ENCODE measurements around the gene OR2AG1. TPM values are rescaled to one million over a fixed set of nuclear protein-coding genes. Genes with fewer than 3 reads are reported as not detected.

Gene OR2AG1
- total and polyA plus RNA-seq, 2 of the 4 experiments (the other 2 are of a cell fraction): not detected

GRCh38 chr11:6818967-6819366 lies 36.1 kb downstream of the OR2AG1 start:
- no peak overlapping the region for H2AFZ ChIP-seq (replicated peaks; ENCODE audit: low read length, poor library complexity)
- no peak overlapping the region for H2BK20ac ChIP-seq (ENCODE audit: low read depth, low read length)
- TF ChIP-seq BHLHE40 (IDR thresholded peaks at IDR 0.05; ENCODE audit: low read depth, low read length) (no peak), ELK1 (IDR thresholded peaks at IDR 0.05; ENCODE audit: borderline replicate concordance, low read depth, low read length) (no peak), SMC3 (IDR thresholded peaks at IDR 0.05; ENCODE audit: low read depth, low read length) (no peak), CHD1 (IDR thresholded peaks at IDR 0.05; ENCODE audit: low read depth, low read length) (no peak), CTCF (conservative IDR thresholded peaks at IDR 0.05; ENCODE audit: low read depth, low read length) (no peak), NFE2L2 (IDR thresholded peaks at IDR 0.05; ENCODE audit: low read depth, low read length) (no peak), CEBPB (IDR thresholded peaks at IDR 0.05; ENCODE audit: low read depth, low read length) (no peak), RAD21 (IDR thresholded peaks at IDR 0.05; ENCODE audit: low read length) (no peak), FOS (IDR thresholded peaks at IDR 0.05; ENCODE audit: low read depth, low read length) (no peak), POLR2A (IDR thresholded peaks at IDR 0.05; ENCODE audit: low read depth, low read length) (no peak), MAZ (IDR thresholded peaks at IDR 0.05; ENCODE audit: borderline replicate concordance, low read depth, low read length) (no peak), RFX5 (IDR thresholded peaks at IDR 0.05; ENCODE audit: low read depth, low read length) (no peak), MXI1 (IDR thresholded peaks at IDR 0.05; ENCODE audit: borderline replicate concordance, low read depth, low read length) (no peak), MAFK (IDR thresholded peaks at IDR 0.05; ENCODE audit: low read depth, low read length) (no peak), USF2 (IDR thresholded peaks at IDR 0.05; ENCODE audit: low read depth, low read length) (no peak), RCOR1 (IDR thresholded peaks at IDR 0.05; ENCODE audit: insufficient replicate concordance, low read length) (no peak)
- no peak overlapping the region for H3K9ac ChIP-seq (ENCODE audit: low read depth, low read length)
- H3K4me3 ChIP-seq (ENCODE audit: insufficient read depth, low read depth, low read length): no peak overlapping the region
- no peaks in the 10 kb centered on the region for H3K36me3 ChIP-seq (ENCODE audit: control insufficient read depth, insufficient read depth, low read length)
- BruUV-seq (replicated peaks): no TSS peak
- no peak overlapping the region for H2AK5ac ChIP-seq (ENCODE audit: low read depth, low read length)
- H3K14ac ChIP-seq (replicated peaks; ENCODE audit: low read depth, low read length): no peak overlapping the region
- no peak overlapping the region for H3K18ac ChIP-seq (ENCODE audit: low read depth, low read length)
- no peak overlapping the region for H2BK15ac ChIP-seq (ENCODE audit: low read depth, low read length)
- no peak overlapping the region for H3K23ac ChIP-seq (ENCODE audit: low read depth, low read length)
- H3K4ac ChIP-seq (ENCODE audit: low read depth, low read length): no peak overlapping the region
- dilution Hi-C loops (cut with HindIII; ENCODE audit: low sequenced_read_pairs, unreplicated experiment): no loop called here
- no peak for ATAC-seq (ENCODE audit: low read depth)
- no peak overlapping the region for H2AK9ac ChIP-seq (replicated peaks; ENCODE audit: low read depth, low read length, poor library complexity)
- no peak overlapping the region for H3K4me2 ChIP-seq (ENCODE audit: low read depth, low read length)
- H3K56ac ChIP-seq (ENCODE audit: extremely low read depth, insufficient read depth, low read length): no peak overlapping the region
- H4K5ac ChIP-seq (ENCODE audit: low read depth, low read length): no peak overlapping the region
- in situ Hi-C loops (cut with MboI; ENCODE audit: low sequenced_read_pairs): loop anchor here (25.0 kb wide), 1 partner anchor 618 kb away; no protein-coding TSS in a partner anchor
- H3K27me3 ChIP-seq (ENCODE audit: control insufficient read depth, insufficient read depth, low read length): no peaks in the 10 kb centered on the region; the same call in 1 of the 2 replicates
- no peak overlapping the region for H2BK5ac ChIP-seq (ENCODE audit: low read depth, low read length, poor library complexity, severe bottlenecking)
- intact Hi-C loops (cut with micrococcal nuclease): loop anchor here (10.0 kb wide), 1 partner anchor 276 kb away; no protein-coding TSS in a partner anchor
- no peak overlapping the region for H4K8ac ChIP-seq (ENCODE audit: low read depth in 2 of 2, low read length in 2 of 2)
- no peaks in the 10 kb centered on the region for H3K9me3 ChIP-seq (ENCODE audit: control insufficient read depth, insufficient read depth, low read length)
- ChIA-PET POLR2A (ENCODE audit: unreplicated experiment) (no interaction called here), CTCF (no interaction called here)
- WGBS, 2 experiments (ENCODE audit: extremely low coverage in 2 of 2, insufficient read length in 1 of 2): 100% methylated on average over 1 of the region's 5 CpGs; no CpG with 5 or more reads in 1 of the 2 experiments
- H3K4me1 ChIP-seq (ENCODE audit: control insufficient read depth, insufficient read depth, low read length): no peaks in the 10 kb centered on the region
- no peaks in the 10 kb centered on the region for H4K20me1 ChIP-seq (ENCODE audit: insufficient read depth, low read length)
- no peak overlapping the region for H3K27ac ChIP-seq (ENCODE audit: insufficient read depth, low read length)
- no peaks in the 10 kb centered on the region for H3K9me1 ChIP-seq (ENCODE audit: insufficient read depth, low read length)
- no peak for DNase-seq
- no peak overlapping the region for H4K91ac ChIP-seq (ENCODE audit: insufficient read depth, low read depth, low read length)
- no peaks in the 10 kb centered on the region for H3K79me1 ChIP-seq (ENCODE audit: low read depth in 1 of 2, low read length in 2 of 2)
- no peak overlapping the region for H2BK120ac ChIP-seq (ENCODE audit: low read depth, low read length)
